ENCODE data around the gene INSL3. TPM values are rescaled to one million over a fixed set of nuclear protein-coding genes. Genes with fewer than 3 reads are reported as not detected.
A peak's percentile ranks its signal among the peaks of the same experiment; 100 is the strongest.
"Not testable (repeated sequence)": the region's sequence is repeated elsewhere in the genome, so short reads cannot be mapped to it uniquely, and the experiment has no call there.

Gene INSL3
- total and polyA plus RNA-seq, 2 donors from 2014 or later, result not detected

GRCh38 chr19:17788632-17789031 is 32.7 kb downstream of the INSL3 start:
- DNase-seq (no peak), FAIRE-seq (no peak)
- intact Hi-C loops (cut with DNase I), result no loop called here
- no peaks in the 10 kb centered on the region for H3K4me1 ChIP-seq (ENCODE audit: control insufficient read depth in 2 of 3, insufficient read depth in 2 of 3, low read depth in 1 of 3, low read length in 3 of 3)
- H3K4me3 ChIP-seq (ENCODE audit: low read length in 3 of 3), result no peak overlapping the region
- no peaks in the 10 kb centered on the region for H3K36me3 ChIP-seq (ENCODE audit: control insufficient read depth in 2 of 3, insufficient read depth in 3 of 3, low read length in 3 of 3)
- no peaks in the 10 kb centered on the region for H3K27me3 ChIP-seq (ENCODE audit: control insufficient read depth, insufficient read depth, low read length)
- H3K27ac ChIP-seq (ENCODE audit: low read depth in 2 of 2, low read length in 2 of 2), result no peak overlapping the region
- H3K9me3 ChIP-seq (ENCODE audit: control insufficient read depth in 2 of 3, insufficient read depth in 1 of 3, low read length in 3 of 3), result no peaks in the 10 kb centered on the region
- TF ChIP-seq, protein P1, sequence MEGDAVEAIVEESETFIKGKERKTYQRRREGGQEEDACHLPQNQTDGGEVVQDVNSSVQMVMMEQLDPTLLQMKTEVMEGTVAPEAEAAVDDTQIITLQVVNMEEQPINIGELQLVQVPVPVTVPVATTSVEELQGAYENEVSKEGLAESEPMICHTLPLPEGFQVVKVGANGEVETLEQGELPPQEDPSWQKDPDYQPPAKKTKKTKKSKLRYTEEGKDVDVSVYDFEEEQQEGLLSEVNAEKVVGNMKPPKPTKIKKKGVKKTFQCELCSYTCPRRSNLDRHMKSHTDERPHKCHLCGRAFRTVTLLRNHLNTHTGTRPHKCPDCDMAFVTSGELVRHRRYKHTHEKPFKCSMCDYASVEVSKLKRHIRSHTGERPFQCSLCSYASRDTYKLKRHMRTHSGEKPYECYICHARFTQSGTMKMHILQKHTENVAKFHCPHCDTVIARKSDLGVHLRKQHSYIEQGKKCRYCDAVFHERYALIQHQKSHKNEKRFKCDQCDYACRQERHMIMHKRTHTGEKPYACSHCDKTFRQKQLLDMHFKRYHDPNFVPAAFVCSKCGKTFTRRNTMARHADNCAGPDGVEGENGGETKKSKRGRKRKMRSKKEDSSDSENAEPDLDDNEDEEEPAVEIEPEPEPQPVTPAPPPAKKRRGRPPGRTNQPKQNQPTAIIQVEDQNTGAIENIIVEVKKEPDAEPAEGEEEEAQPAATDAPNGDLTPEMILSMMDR (IDR thresholded peaks at IDR 0.05; ENCODE audit: borderline replicate concordance, extremely low read depth, insufficient read depth), result no peak
- no peak overlapping the region for H3K9ac ChIP-seq (ENCODE audit: low read length in 3 of 3)

GRCh38 chr19:17787274-17787913 is 33.9 kb downstream of the INSL3 start:
- DNase-seq, result no peak
- no peak overlapping the region for H3K27ac ChIP-seq (ENCODE audit: low read depth in 2 of 2, low read length in 2 of 2)
- TF ChIP-seq, protein P1 (IDR thresholded peaks at IDR 0.05; ENCODE audit: borderline replicate concordance, extremely low read depth, insufficient read depth), result no peak
- H3K4me1 ChIP-seq (ENCODE audit: control insufficient read depth in 2 of 3, insufficient read depth in 2 of 3, low read depth in 1 of 3, low read length in 3 of 3), result no peaks in the 10 kb centered on the region
- H3K27me3 ChIP-seq (ENCODE audit: control insufficient read depth, insufficient read depth, low read length), result no peaks in the 10 kb centered on the region
- intact Hi-C loops (cut with DNase I), result no loop called here
- H3K9ac ChIP-seq (ENCODE audit: low read length in 3 of 3), result no peak overlapping the region
- H3K4me3 ChIP-seq (ENCODE audit: low read length in 3 of 3), result no peak overlapping the region
- H3K36me3 ChIP-seq (ENCODE audit: control insufficient read depth in 2 of 3, insufficient read depth in 3 of 3, low read length in 3 of 3), result no peaks in the 10 kb centered on the region
- no peak for FAIRE-seq
- H3K9me3 ChIP-seq (ENCODE audit: control insufficient read depth in 2 of 3, insufficient read depth in 1 of 3, low read length in 3 of 3), result no peaks in the 10 kb centered on the region

- H3K4me3 ChIP-seq (ENCODE audit: low read length in 3 of 3), result peak overlapping the region in 2 of 3 donors; percentile 3 to 4
- DNase-seq (peak; percentile 78 to 91 (median 86)), FAIRE-seq (no peak)
- no peaks in the 10 kb centered on the region for H3K9me3 ChIP-seq (ENCODE audit: control insufficient read depth in 2 of 3, insufficient read depth in 1 of 3, low read length in 3 of 3)
- no peaks in the 10 kb centered on the region for H3K27me3 ChIP-seq (ENCODE audit: control insufficient read depth, insufficient read depth, low read length)
- no peak overlapping the region for H3K9ac ChIP-seq (ENCODE audit: low read length in 3 of 3)
- no peak overlapping the region for H3K27ac ChIP-seq (ENCODE audit: low read depth in 2 of 2, low read length in 2 of 2)
- intact Hi-C loops (cut with DNase I), result no loop called here
- no peaks in the 10 kb centered on the region for H3K36me3 ChIP-seq (ENCODE audit: control insufficient read depth in 2 of 3, insufficient read depth in 3 of 3, low read length in 3 of 3)
- TF ChIP-seq, protein P1 (IDR thresholded peaks at IDR 0.05; ENCODE audit: borderline replicate concordance, extremely low read depth, insufficient read depth), result peak; percentile 62
- H3K4me1 ChIP-seq (ENCODE audit: control insufficient read depth in 2 of 3, insufficient read depth in 2 of 3, low read depth in 1 of 3, low read length in 3 of 3), result no peaks in the 10 kb centered on the region
Observed at GRCh38 chr19:17784201-17785008, 36.9 kb downstream of the INSL3 start.

DNA sequence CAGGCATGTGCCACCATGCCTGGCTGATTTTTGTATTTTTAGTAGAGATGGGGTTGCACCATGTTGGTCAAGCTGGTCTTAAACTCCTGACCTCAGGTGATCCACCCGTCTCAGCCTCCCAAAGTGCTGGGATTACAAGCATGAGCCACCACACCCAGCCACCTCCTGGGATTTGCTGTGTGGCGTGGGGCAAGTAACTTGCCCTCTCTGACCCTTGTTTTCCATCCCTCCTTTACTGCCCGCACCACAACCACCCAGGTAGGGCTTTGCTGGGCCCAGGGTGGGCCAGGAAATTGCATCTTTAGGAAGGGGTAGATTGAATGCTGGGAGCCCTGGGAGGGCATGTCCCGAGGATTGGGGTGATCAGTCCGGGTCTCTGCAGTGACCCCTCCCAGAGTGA is 37.6 kb downstream of the INSL3 start:
- H3K9ac ChIP-seq (ENCODE audit: low read length in 3 of 3); FAIRE-seq; H3K36me3 ChIP-seq (ENCODE audit: control insufficient read depth in 2 of 3, insufficient read depth in 3 of 3, low read length in 3 of 3); intact Hi-C loops (cut with DNase I); H3K27ac ChIP-seq (ENCODE audit: low read depth in 2 of 2, low read length in 2 of 2); H3K4me1 ChIP-seq (ENCODE audit: control insufficient read depth in 2 of 3, insufficient read depth in 2 of 3, low read depth in 1 of 3, low read length in 3 of 3); H3K27me3 ChIP-seq (ENCODE audit: control insufficient read depth, insufficient read depth, low read length); H3K9me3 ChIP-seq (ENCODE audit: control insufficient read depth in 2 of 3, insufficient read depth in 1 of 3, low read length in 3 of 3); DNase-seq: not testable (repeated sequence)
- peak overlapping the region in 1 of 3 donors; percentile 3 for H3K4me3 ChIP-seq (ENCODE audit: low read length in 3 of 3)

All from kidney (tissue), 14 donors.